Activated T-helper 1 cell treated with Interleukin-2 at 50 U/mL for 16 hours (primary cell): ENCODE measurements around the gene ANP32E.
"Not testable (repeated sequence)": the region's sequence is repeated elsewhere in the genome, so short reads cannot be mapped to it uniquely, and the experiment has no call there.

Experiments
- DNase-seq: peaks from one replicate; pipeline ENCODE4 v3.0.0-alpha.2; 2020; ENCODE audit warnings: low read depth

ANP32E gene

GRCh38 chr1:150256554-150257341 is 20.8 kb upstream of the ANP32E start:
- DNase-seq: no peak

GRCh38 chr1:150256198-150256553 is 20.3 kb upstream of the ANP32E start:
- DNase-seq: no peak

GRCh38 chr1:150249936-150250335 is 14.0 kb upstream of the ANP32E start:
- DNase-seq: no peak

- DNase-seq: no peak
These were observed 7.1 kb upstream of the ANP32E start for GRCh38 chr1:150243003-150243402.

- no peak for DNase-seq
These were observed 1.8 kb upstream of the ANP32E start for GRCh38 chr1:150237746-150238145.

GRCh38 chr1:150237176-150237575 is 1.3 kb upstream of the ANP32E start:
- DNase-seq: not testable (repeated sequence)

- no peak for DNase-seq
These were observed 745 bp upstream of the ANP32E start for GRCh38 chr1:150236614-150237100.

GRCh38 chr1:150235294-150235851 is 539 bp downstream of the ANP32E start:
- DNase-seq: no peak

GRCh38 chr1:150234566-150235293 is 1.2 kb downstream of the ANP32E start:
- peak; percentile 75 for DNase-seq

- no peak for DNase-seq
These were observed 1.7 kb downstream of the ANP32E start for GRCh38 chr1:150234309-150234565.

- DNase-seq: no peak
These were observed 2.3 kb downstream of the ANP32E start for GRCh38 chr1:150233359-150234308.

- DNase-seq: not testable (repeated sequence)
These were observed 3.0 kb downstream of the ANP32E start for GRCh38 chr1:150232921-150233320.

- not testable (repeated sequence) for DNase-seq
These were observed 7.7 kb downstream of the ANP32E start for GRCh38 chr1:150228246-150228645.

- no peak for DNase-seq
These were observed 8.7 kb downstream of the ANP32E start for GRCh38 chr1:150227228-150227627.

- DNase-seq: no peak
These were observed 9.4 kb downstream of the ANP32E start for GRCh38 chr1:150226486-150226885.

GRCh38 chr1:150225546-150225945 is 10.4 kb downstream of the ANP32E start:
- no peak for DNase-seq

- DNase-seq: no peak
These were observed 10.9 kb downstream of the ANP32E start for GRCh38 chr1:150224983-150225382.

GRCh38 chr1:150221552-150221951 is 14.4 kb downstream of the ANP32E start:
- DNase-seq: no peak

- DNase-seq: not testable (repeated sequence)
These were observed 20.1 kb downstream of the ANP32E start for GRCh38 chr1:150215855-150216254.

- DNase-seq: not testable (repeated sequence)
These were observed 21.7 kb downstream of the ANP32E start for GRCh38 chr1:150214099-150214756.
